ENCODE measurements around the gene C1orf226.
A peak's percentile ranks its signal among the peaks of the same experiment; 100 is the strongest.

C1orf226 gene

DNA sequence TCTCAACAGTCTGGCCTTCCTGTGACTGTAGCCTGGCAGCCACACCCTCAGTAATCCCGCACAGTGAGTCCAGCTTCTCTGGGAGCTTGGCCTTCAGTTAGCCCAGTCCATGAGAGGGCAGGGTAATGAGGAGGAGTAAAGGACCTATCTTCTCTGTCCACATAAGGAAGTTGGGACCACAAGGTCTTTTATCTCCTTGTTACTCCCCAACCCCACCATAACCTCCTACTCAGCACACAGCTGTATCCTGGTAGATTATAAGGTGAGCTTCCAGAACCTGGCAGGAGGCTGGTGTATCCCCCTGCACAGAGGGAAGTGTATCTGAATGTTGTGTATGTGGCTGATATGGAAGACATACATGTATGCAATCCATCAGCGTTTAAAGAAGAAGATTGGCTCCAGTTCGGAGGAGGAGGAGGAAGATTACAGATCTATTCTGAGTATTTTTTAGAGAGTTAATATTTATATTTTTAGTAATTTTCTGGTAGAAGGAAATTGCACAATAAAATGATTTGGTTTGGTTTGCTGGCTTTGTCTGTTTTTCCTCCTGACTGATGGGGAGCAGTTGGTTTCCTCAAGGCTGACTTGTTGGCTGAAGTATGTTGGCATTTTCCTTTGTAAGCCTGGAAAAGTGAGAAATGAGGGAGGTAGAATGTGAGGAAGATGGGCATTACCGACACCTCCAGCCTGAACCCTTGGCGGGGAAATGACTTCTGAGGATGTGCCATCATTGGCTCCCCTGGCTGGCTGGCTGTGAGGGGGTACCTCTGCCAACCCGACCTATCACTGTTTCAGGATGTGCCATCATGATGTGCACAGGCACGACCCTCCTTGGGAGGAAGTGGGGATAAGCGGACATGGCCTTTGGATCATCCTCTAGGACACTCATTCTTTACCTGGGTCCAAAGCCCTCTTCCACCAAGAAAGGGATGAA, 5.0 kb downstream of the C1orf226 start:
- Mint-ChIP-seq H3K27ac (no peak overlapping the region), H3K4me3 (no peak overlapping the region), H3K36me3 (no peaks in the 10 kb centered on the region), H3K4me1 (peaks cover 11% of the 10 kb centered on the region), H3K27me3 (no peaks in the 10 kb centered on the region), H3K9me3 (no peaks in the 10 kb centered on the region)
- ATAC-seq: no peak

DNA sequence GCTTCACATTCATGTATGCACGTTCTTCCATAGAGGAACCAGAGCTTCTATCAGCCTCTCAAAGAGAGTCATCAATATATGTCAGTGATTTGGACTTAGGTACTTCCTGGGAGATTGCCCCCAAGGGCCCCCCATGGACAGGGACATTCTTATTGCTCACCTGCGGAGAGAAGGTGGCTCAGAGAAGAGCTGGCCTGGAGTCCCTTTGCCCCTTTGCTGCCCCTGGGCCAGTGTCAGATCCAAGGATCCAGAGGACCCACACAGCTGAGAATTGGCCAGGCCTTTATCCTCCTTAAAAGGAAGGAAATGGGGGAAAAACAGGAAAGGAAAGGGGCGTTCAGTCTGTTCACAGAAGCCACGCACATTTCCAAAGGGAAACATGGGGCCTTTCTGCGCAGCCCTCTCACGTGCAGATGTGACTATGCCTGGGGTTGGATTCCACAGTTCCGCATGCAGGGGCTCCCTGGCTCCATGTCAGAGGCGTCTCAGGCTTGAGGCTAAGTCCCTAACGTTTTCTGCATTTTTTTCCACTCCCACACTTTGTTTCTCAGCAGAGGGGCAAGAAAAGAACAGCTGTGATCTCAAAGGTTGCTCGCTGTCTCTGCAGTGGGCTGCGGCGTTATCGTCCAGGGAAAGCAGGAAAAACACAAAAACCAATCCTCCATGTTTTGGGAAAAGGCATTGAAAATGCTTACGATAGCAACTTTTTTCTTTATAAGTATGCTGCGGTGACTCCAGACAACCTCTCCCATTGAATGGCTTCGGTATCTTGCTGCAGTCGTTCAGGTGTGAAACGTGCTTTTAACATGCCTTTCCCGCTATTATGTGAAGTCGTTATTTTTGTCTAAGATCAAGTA, 5.9 kb downstream of the C1orf226 start:
- Mint-ChIP-seq H3K4me3 (no peak overlapping the region), H3K27me3 (no peaks in the 10 kb centered on the region), H3K36me3 (no peaks in the 10 kb centered on the region), H3K9me3 (no peaks in the 10 kb centered on the region), H3K27ac (no peak overlapping the region), H3K4me1 (peaks cover 18% of the 10 kb centered on the region)
- no peak for ATAC-seq

DNA sequence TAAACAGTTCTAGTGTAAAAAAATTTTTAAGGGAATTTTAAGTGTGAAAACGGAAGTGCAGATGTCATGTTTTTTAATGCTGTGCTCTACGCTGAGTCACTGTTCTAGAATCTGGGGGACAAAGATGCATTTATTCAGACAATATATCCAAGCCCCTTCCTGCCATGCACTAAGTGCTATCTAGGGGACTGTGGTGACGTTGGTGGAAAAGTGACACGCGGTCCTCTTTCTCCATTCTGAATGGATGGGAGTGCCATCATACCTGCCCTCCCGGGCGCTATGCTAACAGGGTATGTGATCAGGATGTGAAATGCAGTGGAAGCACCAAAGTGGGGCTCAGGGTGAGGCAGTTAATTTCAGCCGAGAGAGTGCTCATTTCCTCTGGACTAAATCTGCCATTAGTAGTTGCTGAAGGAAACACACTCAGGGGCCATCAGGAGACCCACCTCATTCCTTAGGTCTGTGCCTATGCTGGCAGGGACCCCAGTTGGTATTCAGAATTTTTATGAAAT, 6.6 kb downstream of the C1orf226 start:
- no peak for ATAC-seq
- Mint-ChIP-seq H3K27ac (no peak overlapping the region), H3K9me3 (no peaks in the 10 kb centered on the region), H3K4me1 (peaks cover 18% of the 10 kb centered on the region), H3K36me3 (no peaks in the 10 kb centered on the region), H3K27me3 (no peaks in the 10 kb centered on the region), H3K4me3 (no peak overlapping the region)

DNA sequence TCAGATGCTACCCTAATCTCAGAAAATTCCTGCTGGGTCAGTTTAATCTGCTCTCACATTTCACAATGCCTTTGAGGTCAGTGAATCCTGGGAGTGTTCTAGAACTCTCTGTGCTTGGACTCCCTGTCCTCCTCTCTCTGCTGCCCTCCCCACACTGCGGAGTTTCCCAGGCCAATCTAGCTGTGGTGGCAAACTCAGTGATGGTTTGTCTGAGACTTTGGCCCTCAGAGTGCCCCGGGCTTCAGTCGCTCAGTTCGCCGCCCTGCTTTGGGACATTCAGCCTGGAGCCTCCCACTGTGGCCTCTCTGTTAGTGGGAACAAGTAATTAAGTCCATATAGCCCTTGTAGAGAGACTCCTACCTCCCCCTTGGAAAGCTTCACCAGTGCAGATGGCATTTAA, 7.1 kb downstream of the C1orf226 start:
- no peak for ATAC-seq
- Mint-ChIP-seq H3K4me1 (peaks cover 18% of the 10 kb centered on the region), H3K4me3 (no peak overlapping the region), H3K27me3 (no peaks in the 10 kb centered on the region), H3K9me3 (no peaks in the 10 kb centered on the region), H3K27ac (no peak overlapping the region), H3K36me3 (no peaks in the 10 kb centered on the region)

DNA sequence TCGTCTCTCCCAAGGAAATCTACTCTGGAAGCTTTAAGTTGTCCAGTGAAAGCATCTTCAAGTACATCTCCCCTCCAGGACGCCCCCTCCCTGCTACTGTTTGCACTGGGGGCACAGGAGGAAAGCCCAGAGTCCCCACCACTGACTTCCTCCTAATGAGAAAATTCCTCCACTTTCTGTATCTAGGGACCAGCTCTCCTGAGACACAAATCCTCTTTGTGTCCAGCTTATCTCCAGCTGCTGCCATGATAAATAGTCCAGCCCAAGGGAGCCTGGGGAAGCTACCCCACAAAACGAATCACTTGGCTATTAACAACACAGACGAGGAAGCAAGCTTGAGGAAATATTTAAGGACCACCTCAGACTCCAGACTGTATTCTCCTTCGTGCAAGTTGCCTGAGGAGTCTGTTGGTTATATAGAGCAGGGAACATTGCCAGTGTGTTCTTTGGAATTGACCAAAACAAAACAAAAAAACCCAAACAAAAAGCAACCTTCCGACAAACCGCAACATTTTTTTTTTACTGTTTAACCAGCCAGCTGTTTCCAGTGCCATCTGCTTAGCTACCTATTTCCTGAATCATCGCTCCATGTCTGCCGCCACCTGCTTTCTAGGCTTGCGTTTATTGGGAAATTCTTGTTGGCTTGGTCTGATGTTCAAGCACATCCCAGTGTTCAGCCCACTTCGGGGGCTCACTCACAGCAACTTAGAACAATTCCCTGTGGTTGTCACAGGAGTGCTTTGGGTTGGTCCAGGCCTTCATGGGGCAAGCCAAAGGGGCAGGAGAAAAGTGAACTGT, 7.7 kb downstream of the C1orf226 start:
- Mint-ChIP-seq H3K4me3 (no peak overlapping the region), H3K9me3 (no peaks in the 10 kb centered on the region), H3K36me3 (no peaks in the 10 kb centered on the region), H3K27me3 (no peaks in the 10 kb centered on the region), H3K27ac (no peak overlapping the region), H3K4me1 (peaks cover 18% of the 10 kb centered on the region)
- ATAC-seq: no peak

- Mint-ChIP-seq H3K4me1 (peaks cover 18% of the 10 kb centered on the region), H3K9me3 (no peaks in the 10 kb centered on the region), H3K36me3 (no peaks in the 10 kb centered on the region), H3K4me3 (no peak overlapping the region), H3K27ac (no peak overlapping the region), H3K27me3 (no peaks in the 10 kb centered on the region)
- ATAC-seq: no peak
Observed at GRCh38 chr1:162389971-162390370, 8.4 kb downstream of the C1orf226 start.

- Mint-ChIP-seq H3K27ac (no peak overlapping the region), H3K9me3 (no peaks in the 10 kb centered on the region), H3K4me1 (peaks cover 18% of the 10 kb centered on the region), H3K36me3 (no peaks in the 10 kb centered on the region), H3K4me3 (no peak overlapping the region), H3K27me3 (no peaks in the 10 kb centered on the region)
- ATAC-seq: no peak
Observed at GRCh38 chr1:162390396-162391185, 9.1 kb downstream of the C1orf226 start.

GRCh38 chr1:162391790-162392563, 10.4 kb downstream of the C1orf226 start:
- Mint-ChIP-seq H3K27me3 (peaks cover 3% of the 10 kb centered on the region), H3K4me3 (no peak overlapping the region), H3K4me1 (peaks cover 18% of the 10 kb centered on the region), H3K36me3 (no peaks in the 10 kb centered on the region), H3K9me3 (no peaks in the 10 kb centered on the region), H3K27ac (no peak overlapping the region)
- ATAC-seq: no peak

DNA sequence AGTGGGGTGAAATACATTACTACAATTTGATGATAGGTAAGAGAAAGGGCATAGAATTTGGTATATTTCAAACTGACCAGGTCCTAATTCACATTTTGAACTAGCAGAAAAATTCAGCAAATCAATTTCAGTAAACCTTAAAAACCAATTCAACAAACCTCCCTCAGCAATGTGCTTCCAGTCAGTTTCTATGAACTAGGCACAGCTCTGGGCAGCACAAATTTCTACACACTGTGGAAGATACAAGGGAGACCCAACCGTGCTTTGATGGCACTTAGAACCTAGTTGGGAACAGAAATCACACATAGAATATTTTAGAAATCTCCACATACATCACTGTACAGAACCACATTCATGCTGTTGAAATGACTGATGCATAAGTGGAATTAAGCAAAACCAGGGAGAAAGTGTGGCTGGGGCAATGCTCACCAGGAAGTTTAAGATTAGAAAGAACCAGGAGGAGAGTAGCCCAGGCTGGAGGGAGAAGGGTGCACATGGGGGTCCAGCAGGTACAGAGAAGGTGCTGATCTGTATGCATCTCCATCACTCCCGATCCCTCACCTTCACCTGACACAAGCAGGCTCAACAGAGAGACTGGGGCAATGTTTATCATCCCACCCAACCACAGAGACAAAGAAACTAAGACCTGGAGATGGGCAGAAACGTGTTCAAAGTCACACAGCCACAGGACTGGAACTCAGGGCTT, 14.8 kb downstream of the C1orf226 start:
- Mint-ChIP-seq H3K4me1 (peaks cover 7% of the 10 kb centered on the region), H3K27me3 (peaks cover 31% of the 10 kb centered on the region), H3K27ac (no peak overlapping the region), H3K4me3 (no peak overlapping the region), H3K9me3 (no peaks in the 10 kb centered on the region), H3K36me3 (no peaks in the 10 kb centered on the region)
- ATAC-seq: peak; percentile 50

DNA sequence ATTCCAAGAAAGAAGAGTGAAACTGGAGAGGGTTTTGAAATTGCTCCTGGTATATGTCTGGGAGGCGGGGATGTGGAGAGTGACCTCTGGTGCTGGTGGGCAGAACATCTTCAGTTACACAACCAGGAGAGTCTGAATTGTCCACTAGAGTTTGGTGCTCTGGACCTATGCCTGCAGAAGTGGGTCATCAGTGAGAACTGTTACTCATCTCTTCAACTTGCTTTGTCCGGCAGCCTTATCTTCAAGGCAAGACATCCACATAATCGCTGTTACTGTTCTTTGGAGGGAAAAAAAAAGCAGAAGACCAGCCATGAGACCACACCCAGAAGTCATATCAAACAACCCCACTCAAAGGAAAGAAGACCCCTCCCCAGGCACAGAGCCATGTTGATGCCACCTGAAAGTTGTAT, 15.5 kb downstream of the C1orf226 start:
- Mint-ChIP-seq H3K27me3 (peaks cover 35% of the 10 kb centered on the region), H3K27ac (no peak overlapping the region), H3K4me3 (no peak overlapping the region), H3K4me1 (peaks cover 2% of the 10 kb centered on the region), H3K36me3 (no peaks in the 10 kb centered on the region), H3K9me3 (no peaks in the 10 kb centered on the region)
- peak; percentile 8 for ATAC-seq

DNA sequence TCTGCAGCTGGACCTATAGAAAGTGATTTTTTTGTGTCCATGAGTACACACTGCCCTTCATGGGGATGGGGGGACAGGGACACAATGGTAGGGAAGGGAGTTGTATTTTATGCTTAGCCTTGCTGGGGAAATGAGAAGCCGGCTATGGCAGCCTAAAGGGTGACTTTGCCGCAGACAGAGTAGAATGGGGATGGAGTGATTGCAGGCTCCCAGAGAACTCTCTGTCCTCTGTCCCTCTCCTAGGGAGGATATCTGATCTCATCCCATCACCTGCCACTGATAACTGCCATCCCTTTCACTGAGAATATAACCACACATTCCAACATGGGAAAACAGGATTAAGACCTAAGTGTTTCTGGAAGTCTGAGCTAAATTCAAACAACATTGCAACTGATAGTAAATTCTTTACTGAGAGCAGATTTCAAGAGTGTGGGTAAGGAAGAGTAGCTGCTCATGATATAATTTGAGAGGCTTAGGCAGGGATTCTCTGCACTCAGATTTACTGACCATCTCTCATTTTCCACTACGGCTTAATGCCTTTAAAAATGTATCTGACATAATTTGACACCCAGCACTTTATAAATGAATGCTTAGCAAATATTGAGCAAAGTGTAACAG, 16.5 kb downstream of the C1orf226 start:
- H3K9me3 Mint-ChIP-seq: no peaks in the 10 kb centered on the region
- H3K36me3 Mint-ChIP-seq: no peaks in the 10 kb centered on the region
- no peaks in the 10 kb centered on the region for H3K4me1 Mint-ChIP-seq
- no peak for ATAC-seq
- peaks cover 43% of the 10 kb centered on the region for H3K27me3 Mint-ChIP-seq
- no peak overlapping the region for H3K27ac Mint-ChIP-seq
- no peak overlapping the region for H3K4me3 Mint-ChIP-seq

- no peak for ATAC-seq
- no peaks in the 10 kb centered on the region for H3K36me3 Mint-ChIP-seq
- H3K27me3 Mint-ChIP-seq: peaks cover 43% of the 10 kb centered on the region
- no peak overlapping the region for H3K27ac Mint-ChIP-seq
- no peaks in the 10 kb centered on the region for H3K4me1 Mint-ChIP-seq
- no peak overlapping the region for H3K4me3 Mint-ChIP-seq
- no peaks in the 10 kb centered on the region for H3K9me3 Mint-ChIP-seq
Observed at GRCh38 chr1:162398999-162399580, 17.6 kb downstream of the C1orf226 start.
